GM23338 (cell line): ENCODE results near the gene PHTF1. TPM values are rescaled to one million over a fixed set of nuclear protein-coding genes. Genes with fewer than 3 reads are reported as not detected.

Experiments used
- ATAC-seq: fragments of 200-7000 bp; cut with Tn5 transposase; 3 replicates; pipeline ENCODE4 v1.9.1; 2020
- DNase-seq: peaks from one replicate; pipeline ENCODE4 v3.0.0-alpha.2; 2015; ENCODE audit warnings: low spot score
- H2AFZ ChIP-seq: fragments of 200-600 bp; sonication (generic); 2 replicates; pipeline ENCODE4 v1.8.0; 2016; ENCODE audit warnings: antibody characterized with exemption, mild to moderate bottlenecking, moderate library complexity
- H3F3A ChIP-seq: fragments of 200-600 bp; sonication (generic); replicated peaks from 2 replicates; pipeline ENCODE4 v1.8.0; 2017; ENCODE audit warnings: antibody characterized with exemption, mixed run types, low read depth
- H3K27ac ChIP-seq: fragments of 200-600 bp; sonication (generic); 2 replicates; pipeline ENCODE4 v1.6.1; 2016; ENCODE audit warnings: low read depth
- H3K27me3 ChIP-seq: fragments of 200-600 bp; sonication (generic); 2 replicates; pipeline ENCODE4 v1.8.0; 2016; ENCODE audit warnings: mild to moderate bottlenecking, mixed run types, moderate library complexity; ENCODE audit not compliant: insufficient read depth
- H3K36me3 ChIP-seq: fragments of 200-600 bp; sonication (generic); 2 replicates; pipeline ENCODE4 v1.8.0; 2016; ENCODE audit warnings: mild to moderate bottlenecking; ENCODE audit not compliant: insufficient read depth
- H3K4me1 ChIP-seq: fragments of 200-600 bp; sonication (generic); 2 replicates; pipeline ENCODE4 v1.8.0; 2016; ENCODE audit warnings: mild to moderate bottlenecking, moderate library complexity; ENCODE audit not compliant: insufficient read depth
- H3K4me2 ChIP-seq: fragments of 200-600 bp; sonication (generic); 2 replicates; pipeline ENCODE4 v1.7.1; 2017; ENCODE audit warnings: mixed run types
- H3K4me3 ChIP-seq: fragments of 200-600 bp; sonication (generic); 2 replicates; pipeline ENCODE4 v1.6.1; 2016; ENCODE audit warnings: mixed run types
- H3K79me2 ChIP-seq: fragments of 200-600 bp; sonication (generic); replicated peaks from 2 replicates; pipeline ENCODE4 v1.8.0; 2017; ENCODE audit warnings: mild to moderate bottlenecking; ENCODE audit not compliant: insufficient read depth
- H3K9me2 ChIP-seq: fragments of 200-600 bp; sonication (generic); 2 replicates; pipeline ENCODE4 v1.8.0; 2017; ENCODE audit not compliant: insufficient read depth
- H4K20me1 ChIP-seq: fragments of 200-600 bp; sonication (generic); replicated peaks from 2 replicates; pipeline ENCODE4 v1.8.0; 2017; ENCODE audit warnings: mild to moderate bottlenecking; ENCODE audit not compliant: insufficient read depth
- H3K27ac Mint-ChIP-seq: 2 replicates; pipeline ENCODE4 v1.8.0; 2020; ENCODE audit warnings: inconsistent platforms, mild to moderate bottlenecking, moderate library complexity, mixed read lengths
- H3K27me3 Mint-ChIP-seq: 3 replicates; pipeline ENCODE4 v1.8.0; 2022; ENCODE audit warnings: low read depth, mild to moderate bottlenecking, moderate library complexity, mixed read lengths, inconsistent platforms; ENCODE audit not compliant: insufficient read depth, poor library complexity
- H3K36me3 Mint-ChIP-seq: 3 replicates; pipeline ENCODE4 v1.8.0; 2021; ENCODE audit warnings: low read depth, mild to moderate bottlenecking, inconsistent platforms, moderate library complexity, mixed read lengths
- H3K4me1 Mint-ChIP-seq: 3 replicates; pipeline ENCODE4 v1.8.0; 2020; ENCODE audit warnings: mild to moderate bottlenecking, inconsistent platforms, mixed read lengths
- H3K4me3 Mint-ChIP-seq: 3 replicates; pipeline ENCODE4 v1.8.0; 2021; ENCODE audit warnings: moderate library complexity, mild to moderate bottlenecking, inconsistent platforms, mixed read lengths
- H3K9me3 Mint-ChIP-seq: 3 replicates; pipeline ENCODE4 v1.8.0; 2020; ENCODE audit warnings: moderate library complexity, mild to moderate bottlenecking, inconsistent platforms, mixed read lengths
- CREB1 ChIP-seq: fragments of 250-450 bp; sonication (Bioruptor Pico); IDR thresholded peaks from 2 replicates; pipeline ENCODE4 v1.5.0; 2020; ENCODE audit warnings: low read depth, mild to moderate bottlenecking, moderate library complexity
- ETS1 ChIP-seq: IDR thresholded peaks from 2 replicates; pipeline ENCODE4 v1.6.1; 2016; ENCODE audit warnings: antibody characterized with exemption
- EZH2 ChIP-seq: fragments of 200-600 bp; sonication (generic); IDR thresholded peaks from one replicate; pipeline ENCODE4 v1.8.0; 2017; ENCODE audit warnings: antibody characterized with exemption, mild to moderate bottlenecking, low read depth; ENCODE audit not compliant: unreplicated experiment
- JUNB ChIP-seq: IDR thresholded peaks from one replicate; pipeline ENCODE4 v1.6.1; 2016; ENCODE audit warnings: antibody characterized with exemption; ENCODE audit not compliant: unreplicated experiment
- NANOG ChIP-seq: IDR thresholded peaks from 2 replicates; pipeline ENCODE4 v1.6.1; 2016; ENCODE audit warnings: antibody characterized with exemption, borderline replicate concordance
- POLR2AphosphoS5 ChIP-seq: IDR thresholded peaks from 2 replicates; pipeline ENCODE4 v1.6.1; 2016; ENCODE audit warnings: antibody characterized with exemption, low read depth
- REST ChIP-seq: IDR thresholded peaks from one replicate; pipeline ENCODE4 v1.6.1; 2018; ENCODE audit warnings: antibody characterized with exemption; ENCODE audit not compliant: unreplicated experiment
- ZNF114 ChIP-seq: fragments of 250-450 bp; sonication (Bioruptor Pico); IDR thresholded peaks from 2 replicates; pipeline ENCODE4 v1.5.0; 2020; ENCODE audit warnings: mild to moderate bottlenecking, moderate library complexity
- ZNF331 ChIP-seq: fragments of 250-450 bp; sonication (Bioruptor Pico); IDR thresholded peaks from 2 replicates; pipeline ENCODE4 v1.5.0; 2020; ENCODE audit warnings: low read depth, mild to moderate bottlenecking, moderate library complexity
- ZNF462 ChIP-seq: fragments of 250-450 bp; sonication (Bioruptor Pico); IDR thresholded peaks from 2 replicates; pipeline ENCODE4 v1.5.0; 2020; ENCODE audit warnings: mild to moderate bottlenecking, moderate library complexity
- polyA plus RNA-seq: library from polyadenylated mRNA; unstranded; fragments of >200 nt; fragmentation: Nextera tagmentation; extraction: Ambion mirVana; gene quantifications from 2 replicates; pipeline ENCODE4 v1.2.1, GENCODE V29; 2016
- total RNA-seq: library from RNA; depleted of rRNA; stranded (reverse); fragments of >200 nt; shearing (Covaris generic); gene quantifications from 2 replicates; pipeline ENCODE4 v1.2.3, GENCODE V29; 2014

PHTF1 gene
- total and polyA plus RNA-seq, 2 experiments from 2014 or later = 19.1 to 21.6 TPM

GRCh38 chr1:113665071-113665470 lies 94.2 kb downstream of the PHTF1 start:
- no peaks in the 10 kb centered on the region for H3K36me3 Mint-ChIP-seq
- Histone ChIP-seq H4K20me1 (no peaks in the 10 kb centered on the region), H3F3A (no peaks in the 10 kb centered on the region), H3K4me3 (no peak overlapping the region), H2AFZ (no peak overlapping the region), H3K79me2 (no peaks in the 10 kb centered on the region), H3K36me3 (no peaks in the 10 kb centered on the region), H3K27ac (no peak overlapping the region), H3K4me2 (no peak overlapping the region), H3K4me1 (no peaks in the 10 kb centered on the region), H3K9me2 (no peaks in the 10 kb centered on the region), H3K27me3 (no peaks in the 10 kb centered on the region)
- H3K27ac Mint-ChIP-seq = no peak overlapping the region
- no peaks in the 10 kb centered on the region for H3K27me3 Mint-ChIP-seq
- ATAC-seq (no peak), DNase-seq (no peak)
- TF ChIP-seq NANOG (no peak), ETS1 (no peak), POLR2AphosphoS5 (no peak), ZNF331 (no peak), EZH2 (no peak), JUNB (no peak), CREB1 (CRISPR knock-in tag) (no peak), REST (no peak), ZNF462 (CRISPR knock-in tag) (no peak), ZNF114 (CRISPR knock-in tag) (no peak)
- no peak overlapping the region for H3K4me3 Mint-ChIP-seq
- no peaks in the 10 kb centered on the region for H3K4me1 Mint-ChIP-seq
- H3K9me3 Mint-ChIP-seq = no peaks in the 10 kb centered on the region
